ENCODE data around the gene KREMEN1. TPM values are rescaled to one million over a fixed set of nuclear protein-coding genes. Genes with fewer than 3 reads are reported as not detected.

The KREMEN1 gene
- total and polyA plus RNA-seq, 10 of the 15 experiments (the other 5 are each of a cell fraction or from before 2014, with no cell fraction given), result 0.10 to 2.5 (median 0.20) TPM; not detected in 1

- ATAC-seq (no peak), FAIRE-seq (no peak), DNase-seq (ENCODE audit: low read depth, low spot score) (no peak)
- TF ChIP-seq, protein P1, sequence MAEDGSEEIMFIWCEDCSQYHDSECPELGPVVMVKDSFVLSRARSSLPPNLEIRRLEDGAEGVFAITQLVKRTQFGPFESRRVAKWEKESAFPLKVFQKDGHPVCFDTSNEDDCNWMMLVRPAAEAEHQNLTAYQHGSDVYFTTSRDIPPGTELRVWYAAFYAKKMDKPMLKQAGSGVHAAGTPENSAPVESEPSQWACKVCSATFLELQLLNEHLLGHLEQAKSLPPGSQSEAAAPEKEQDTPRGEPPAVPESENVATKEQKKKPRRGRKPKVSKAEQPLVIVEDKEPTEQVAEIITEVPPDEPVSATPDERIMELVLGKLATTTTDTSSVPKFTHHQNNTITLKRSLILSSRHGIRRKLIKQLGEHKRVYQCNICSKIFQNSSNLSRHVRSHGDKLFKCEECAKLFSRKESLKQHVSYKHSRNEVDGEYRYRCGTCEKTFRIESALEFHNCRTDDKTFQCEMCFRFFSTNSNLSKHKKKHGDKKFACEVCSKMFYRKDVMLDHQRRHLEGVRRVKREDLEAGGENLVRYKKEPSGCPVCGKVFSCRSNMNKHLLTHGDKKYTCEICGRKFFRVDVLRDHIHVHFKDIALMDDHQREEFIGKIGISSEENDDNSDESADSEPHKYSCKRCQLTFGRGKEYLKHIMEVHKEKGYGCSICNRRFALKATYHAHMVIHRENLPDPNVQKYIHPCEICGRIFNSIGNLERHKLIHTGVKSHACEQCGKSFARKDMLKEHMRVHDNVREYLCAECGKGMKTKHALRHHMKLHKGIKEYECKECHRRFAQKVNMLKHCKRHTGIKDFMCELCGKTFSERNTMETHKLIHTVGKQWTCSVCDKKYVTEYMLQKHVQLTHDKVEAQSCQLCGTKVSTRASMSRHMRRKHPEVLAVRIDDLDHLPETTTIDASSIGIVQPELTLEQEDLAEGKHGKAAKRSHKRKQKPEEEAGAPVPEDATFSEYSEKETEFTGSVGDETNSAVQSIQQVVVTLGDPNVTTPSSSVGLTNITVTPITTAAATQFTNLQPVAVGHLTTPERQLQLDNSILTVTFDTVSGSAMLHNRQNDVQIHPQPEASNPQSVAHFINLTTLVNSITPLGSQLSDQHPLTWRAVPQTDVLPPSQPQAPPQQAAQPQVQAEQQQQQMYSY (CRISPR knock-in tag; IDR thresholded peaks at IDR 0.05), result no peak
- TF ChIP-seq, protein P2, sequence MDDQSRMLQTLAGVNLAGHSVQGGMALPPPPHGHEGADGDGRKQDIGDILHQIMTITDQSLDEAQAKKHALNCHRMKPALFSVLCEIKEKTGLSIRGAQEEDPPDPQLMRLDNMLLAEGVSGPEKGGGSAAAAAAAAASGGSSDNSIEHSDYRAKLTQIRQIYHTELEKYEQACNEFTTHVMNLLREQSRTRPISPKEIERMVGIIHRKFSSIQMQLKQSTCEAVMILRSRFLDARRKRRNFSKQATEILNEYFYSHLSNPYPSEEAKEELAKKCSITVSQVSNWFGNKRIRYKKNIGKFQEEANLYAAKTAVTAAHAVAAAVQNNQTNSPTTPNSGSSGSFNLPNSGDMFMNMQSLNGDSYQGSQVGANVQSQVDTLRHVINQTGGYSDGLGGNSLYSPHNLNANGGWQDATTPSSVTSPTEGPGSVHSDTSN (IDR thresholded peaks at IDR 0.05; ENCODE audit: insufficient replicate concordance, low read depth, low read length), result no peak
- TF ChIP-seq CREM (IDR thresholded peaks at IDR 0.05; ENCODE audit: low read depth), result no peak
- TF ChIP-seq EP300 (IDR thresholded peaks at IDR 0.05; ENCODE audit: borderline replicate concordance in 1 of 2, control insufficient read depth in 1 of 2, low read depth in 2 of 2, low read length in 2 of 2), result no peak
- TF ChIP-seq TCF7 (IDR thresholded peaks at IDR 0.05; ENCODE audit: borderline replicate concordance), result no peak
- TF ChIP-seq WRNIP1 (IDR thresholded peaks at IDR 0.05; ENCODE audit: borderline replicate concordance, low read depth, low read length), result no peak
- TF ChIP-seq KAT2A (conservative IDR thresholded peaks at IDR 0.05; ENCODE audit: control insufficient read depth, low read depth, low read length), result no peak
- TF ChIP-seq YY1 (IDR thresholded peaks at IDR 0.05; ENCODE audit: low read depth, low read length), result no peak
- TF ChIP-seq EZH2 (IDR thresholded peaks at IDR 0.05; ENCODE audit: borderline replicate concordance, control insufficient read depth, low read depth, low read length), result no peak
- no peak for TF ChIP-seq SP1 (IDR thresholded peaks at IDR 0.05; ENCODE audit: low read depth, low read length)
- no peak for TF ChIP-seq CREB1 (IDR thresholded peaks at IDR 0.05; ENCODE audit: low read depth)
- H3K27me3 ChIP-seq (replicated peaks in 1 of 2; ENCODE audit: control insufficient read depth in 2 of 2, insufficient read depth in 2 of 2, low read length in 1 of 2), result 0 out of 4 replicates have a peak, but pooled peaks cover 0 to 6% of the 10 kb centered on the region in 2 experiments
- H4K20me1 ChIP-seq (ENCODE audit: control insufficient read depth, insufficient read depth), result peaks cover 3% of the 10 kb centered on the region; the same call in 1 of the 2 replicates
- ChIA-PET CTCF (interaction anchor here (1.4 to 7.4 kb wide), 6 partner anchors 7 to 432 kb away, joined by 3 to 63 read pairs (median 6); no protein-coding TSS in a partner anchor), RAD21 (ENCODE audit: unreplicated experiment) (interaction anchor here (0.9 to 3.1 kb wide), 7 partner anchors 8 to 177 kb away, joined by 3 to 21 read pairs (median 4); no protein-coding TSS in a partner anchor), SMC1A (ENCODE audit: uncharacterized antibody, unreplicated experiment) (interaction anchor here (0.9 to 4.3 kb wide), 10 partner anchors 8 to 230 kb away, joined by 3 to 43 read pairs (median 9); no protein-coding TSS in a partner anchor), POLR2A (interaction anchor here (1.0 to 1.7 kb wide), 3 partner anchors 15 to 101 kb away, joined by 3 to 5 read pairs (median 3); no protein-coding TSS in a partner anchor)
- intact Hi-C loops (cut with micrococcal nuclease; ENCODE audit: unreplicated experiment) (loop anchor here (5.0 kb wide), 1 partner anchor 125 kb away; no protein-coding TSS in a partner anchor), in situ Hi-C loops (cut with MboI) (loop anchor here (25.0 kb wide), 1 partner anchor 995 kb away; no protein-coding TSS in a partner anchor)
- H3K79me2 ChIP-seq (ENCODE audit: control insufficient read depth, insufficient read depth, low read length), result no peaks in the 10 kb centered on the region
- H3K36me3 ChIP-seq (ENCODE audit: control insufficient read depth in 2 of 2, insufficient read depth in 2 of 2, low read length in 1 of 2), result no peaks in the 10 kb centered on the region; a peak in 1 of 4 replicates
- no peak overlapping the region for H2AFZ ChIP-seq (ENCODE audit: control insufficient read depth, low read depth, low read length)
- H3K9ac ChIP-seq (ENCODE audit: control insufficient read depth, insufficient read depth, low read length), result no peak overlapping the region
- no peaks in the 10 kb centered on the region for H3K9me3 ChIP-seq (replicated peaks; ENCODE audit: control insufficient read depth, insufficient read depth, low read length)
- no peak overlapping the region for H3K27ac ChIP-seq (ENCODE audit: control insufficient read depth, insufficient read depth)
- H3K4me1 ChIP-seq (ENCODE audit: control insufficient read depth, insufficient read depth, low read length), result no peaks in the 10 kb centered on the region
- H3K4me2 ChIP-seq (ENCODE audit: control insufficient read depth, insufficient read depth), result no peak overlapping the region
- 55% methylated on average over 2 of the region's 2 CpGs for WGBS (ENCODE audit: insufficient coverage, insufficient replicate concordance, low lambda C conversion rate, missing lambda C conversion rate)
- BruUV-seq (replicated peaks), result no TSS peak
- no peak overlapping the region for H3K4me3 ChIP-seq
Measured at GRCh38 chr22:29032584-29032983, 40.3 kb upstream of the KREMEN1 start.
